Measurements from ENCODE around the gene DEK. TPM values are rescaled to one million over a fixed set of nuclear protein-coding genes. Genes with fewer than 3 reads are reported as not detected.
"Not testable (repeated sequence)": the region's sequence is repeated elsewhere in the genome, so short reads cannot be mapped to it uniquely, and the experiment has no call there.

The DEK gene, protein sequence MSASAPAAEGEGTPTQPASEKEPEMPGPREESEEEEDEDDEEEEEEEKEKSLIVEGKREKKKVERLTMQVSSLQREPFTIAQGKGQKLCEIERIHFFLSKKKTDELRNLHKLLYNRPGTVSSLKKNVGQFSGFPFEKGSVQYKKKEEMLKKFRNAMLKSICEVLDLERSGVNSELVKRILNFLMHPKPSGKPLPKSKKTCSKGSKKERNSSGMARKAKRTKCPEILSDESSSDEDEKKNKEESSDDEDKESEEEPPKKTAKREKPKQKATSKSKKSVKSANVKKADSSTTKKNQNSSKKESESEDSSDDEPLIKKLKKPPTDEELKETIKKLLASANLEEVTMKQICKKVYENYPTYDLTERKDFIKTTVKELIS
- total RNA-seq = 37.6 TPM
- long read RNA-seq, transcript DEK-202 (11 exons, 3,427 nt) = major isoform, 39 of 74 reads
- long read RNA-seq, partial matches to known transcripts = 30 of 74 reads
- long read RNA-seq, other reads (novel, unspliced or antisense) = 5 of 74 reads

DNA sequence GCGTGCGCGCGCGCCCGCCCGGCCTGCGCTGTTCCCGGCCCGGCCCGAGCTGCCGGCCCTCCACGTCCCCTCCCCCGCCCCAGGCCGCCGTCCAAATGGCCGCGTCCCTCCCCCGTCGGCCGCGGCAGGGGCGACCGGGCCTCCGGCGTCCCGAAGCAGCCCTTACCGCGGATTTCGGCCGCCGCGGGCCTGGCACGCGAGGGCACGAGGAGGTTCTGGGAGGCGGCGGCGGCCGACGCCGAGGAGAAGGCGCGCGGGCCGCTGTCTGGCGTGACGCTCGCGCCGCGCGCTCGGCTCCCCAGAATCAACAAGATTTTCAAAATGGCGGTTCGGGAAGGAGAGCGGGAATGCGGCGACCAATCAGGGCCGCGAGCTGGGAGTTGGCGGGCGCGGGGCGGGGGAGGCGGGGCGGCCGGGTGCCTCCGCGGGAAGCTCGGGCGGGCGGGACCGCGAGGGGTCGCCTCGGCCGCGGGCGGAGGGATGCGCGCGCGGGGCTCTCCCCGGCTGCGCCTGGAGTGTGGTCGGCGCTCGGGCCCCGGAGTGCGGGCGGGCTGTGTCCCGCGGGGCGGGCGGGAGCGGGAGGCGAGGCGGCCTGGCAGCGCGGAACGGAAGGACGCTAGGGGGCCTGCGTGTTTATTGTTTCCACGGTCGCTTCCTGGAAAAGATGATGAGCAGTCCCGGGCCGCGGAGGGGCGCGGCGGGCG is at the start of gene DEK:
DEK (minus strand) TSS at position 312 of the 704 bp plus-strand sequence. CDS start 543 bp downstream, outside the sequence.
- DNase-seq (ENCODE audit: low spot score) = peak; percentile 94
- intact Hi-C loops (cut with DNase I) = loop anchor here (10.0 kb wide), 1 partner anchor 110 kb away; the partner anchor contains the start of genes KDM1B and TPMT

DNA sequence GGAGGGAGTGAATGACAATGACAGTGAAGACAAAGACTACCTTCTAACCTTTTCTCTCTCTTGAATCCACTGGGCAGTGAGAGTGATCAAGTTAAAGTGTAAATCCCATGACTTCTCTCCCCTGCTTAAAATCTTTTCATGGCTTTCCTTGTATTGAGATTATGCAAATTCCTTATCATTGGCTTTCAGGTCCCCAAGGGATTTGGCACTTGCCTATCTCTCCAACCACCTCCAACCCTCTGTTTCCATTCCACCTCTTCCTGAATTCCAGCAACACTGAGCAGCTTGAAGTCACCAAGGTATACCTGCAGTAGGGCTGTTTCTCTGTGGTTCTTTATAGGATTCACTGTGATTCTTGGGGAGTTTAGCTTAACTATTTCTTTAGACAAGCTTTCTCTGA is 48.0 kb upstream of the DEK start:
- intact Hi-C loops (cut with DNase I) = no loop called here
- DNase-seq (ENCODE audit: low spot score) = no peak

DNA sequence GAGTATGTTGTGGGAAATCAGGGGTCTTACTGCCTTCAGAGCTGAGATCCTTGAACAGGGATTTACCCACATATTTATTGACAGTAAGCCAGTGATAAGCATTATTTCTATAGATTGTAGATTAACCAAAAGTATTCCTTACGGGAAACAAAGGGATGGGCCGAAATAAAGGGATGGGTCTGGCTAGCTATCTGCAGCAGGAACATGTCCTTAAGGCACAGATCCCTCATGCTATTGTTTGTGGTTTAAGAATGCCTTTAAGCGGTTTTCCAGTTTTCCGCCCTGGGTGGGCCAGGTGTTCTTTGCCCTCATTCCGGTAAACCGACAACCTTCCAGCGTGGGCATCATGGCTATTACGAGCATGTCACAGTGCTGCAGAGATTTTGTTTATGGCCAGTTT is 45.7 kb upstream of the DEK start:
- intact Hi-C loops (cut with DNase I); DNase-seq (ENCODE audit: low spot score): not testable (repeated sequence)

DNA sequence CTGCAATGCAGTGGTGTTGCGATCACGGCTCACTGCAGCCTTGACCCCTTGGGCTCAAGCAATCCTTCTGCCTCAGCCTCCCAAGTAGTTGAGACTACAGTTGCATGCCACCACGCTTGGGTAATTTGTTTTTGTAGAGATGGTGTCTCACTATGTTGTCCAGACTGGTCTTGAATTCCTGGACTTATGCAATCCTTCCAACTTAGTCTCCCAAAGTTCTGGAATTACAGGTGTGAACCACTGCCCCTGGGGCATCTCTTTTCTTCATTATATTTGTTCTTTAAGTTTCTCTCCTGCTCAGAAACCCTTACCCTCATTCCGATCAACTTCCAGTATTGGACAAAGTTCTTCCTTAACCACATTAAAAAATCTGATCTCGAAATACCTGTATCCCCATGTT is 44.7 kb upstream of the DEK start:
- intact Hi-C loops (cut with DNase I) = no loop called here
- no peak for DNase-seq (ENCODE audit: low spot score)

DNA sequence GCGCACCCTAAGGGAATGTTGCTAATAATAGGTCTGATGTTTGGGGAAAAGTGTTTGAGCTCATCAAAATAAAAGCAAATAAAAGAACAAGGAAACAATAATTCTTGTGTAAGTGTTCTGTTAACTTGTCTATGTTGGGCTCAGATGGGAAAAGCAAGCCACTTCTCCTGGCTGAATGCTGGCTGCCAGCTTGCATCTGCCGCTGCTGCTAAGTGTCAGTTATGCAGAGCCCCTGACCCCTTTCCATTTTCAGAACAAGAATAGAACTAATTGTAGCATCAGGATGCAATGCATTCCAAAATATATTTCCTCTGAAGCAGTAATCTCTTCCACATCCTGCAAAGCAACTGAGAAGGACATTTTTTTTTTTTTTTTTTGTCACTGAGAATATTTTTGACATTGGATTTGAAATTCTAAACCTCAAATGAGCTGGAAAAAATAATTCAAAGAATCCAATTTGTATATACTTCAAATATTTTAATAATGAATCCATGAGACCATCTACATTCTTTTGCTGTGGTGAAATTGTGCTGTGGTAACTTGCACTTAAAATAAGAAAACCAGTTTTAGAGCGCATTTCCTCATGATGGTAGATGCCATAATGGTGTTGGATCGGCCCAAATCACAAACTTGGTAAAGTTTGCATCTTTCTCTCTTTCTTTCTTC is 43.9 kb upstream of the DEK start:
- no peak for DNase-seq (ENCODE audit: low spot score)
- intact Hi-C loops (cut with DNase I) = no loop called here

DNA sequence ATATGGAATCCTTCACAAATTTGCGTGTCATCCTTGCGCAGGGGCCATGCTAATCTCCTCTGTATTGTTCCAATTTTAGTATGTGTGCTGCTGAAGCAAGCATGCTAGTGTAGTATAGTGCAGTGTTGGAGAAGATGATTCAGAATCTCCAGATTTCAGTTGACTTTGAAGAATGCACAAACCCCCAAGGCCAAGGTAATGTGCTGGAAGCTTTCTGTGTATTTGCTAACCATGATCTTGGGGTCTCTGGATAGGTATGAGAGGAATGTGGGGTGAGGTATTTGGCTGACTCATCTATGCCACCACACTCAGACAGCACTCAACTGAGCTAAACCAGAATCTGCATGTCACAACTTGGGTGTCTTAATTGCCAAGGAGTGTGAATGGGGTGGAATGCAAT is 42.6 kb upstream of the DEK start:
- intact Hi-C loops (cut with DNase I) = no loop called here
- DNase-seq (ENCODE audit: low spot score) = no peak

DNA sequence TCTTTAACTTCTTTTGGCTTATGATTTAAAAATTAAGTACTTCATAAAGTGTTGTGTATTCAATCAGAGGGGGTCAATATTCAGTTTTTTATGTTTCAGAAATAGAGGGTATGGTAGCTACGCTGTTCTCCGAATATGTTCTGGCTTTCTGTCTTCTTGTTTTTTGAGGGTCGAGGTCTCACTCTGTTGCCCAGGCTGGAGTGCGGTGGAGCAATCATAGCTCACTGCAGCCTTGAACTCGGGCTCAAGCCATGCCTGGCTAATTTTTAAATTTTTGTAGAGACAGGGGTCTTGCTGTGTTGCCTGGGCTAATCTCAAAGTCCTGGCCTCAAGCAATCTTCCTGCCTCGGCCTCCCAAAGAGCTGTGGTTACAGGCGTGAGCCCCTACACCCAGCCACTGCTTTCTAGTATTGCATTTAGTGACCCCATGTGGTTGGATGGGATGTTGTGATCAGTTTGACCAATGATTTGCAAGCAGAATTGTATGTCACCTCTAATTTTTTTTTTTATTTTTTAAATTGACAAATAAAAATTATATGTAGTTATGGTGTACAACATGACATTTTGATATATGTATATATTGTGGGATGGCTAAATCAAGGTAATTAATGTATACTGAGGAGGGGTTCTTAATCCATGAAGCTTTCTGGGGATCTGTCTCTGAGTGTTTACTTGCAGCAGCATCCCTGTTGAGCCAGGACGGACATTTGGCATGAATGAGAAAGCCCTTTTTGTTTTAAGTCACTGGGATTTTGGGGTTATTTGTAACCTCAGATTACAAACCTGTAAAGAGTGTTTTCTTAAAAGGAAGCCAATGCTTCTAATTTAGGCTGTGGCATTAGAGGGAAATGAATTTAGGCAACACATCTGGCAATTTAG is 38.5 kb upstream of the DEK start:
- intact Hi-C loops (cut with DNase I) = no loop called here
- no peak for DNase-seq (ENCODE audit: low spot score)

DNA sequence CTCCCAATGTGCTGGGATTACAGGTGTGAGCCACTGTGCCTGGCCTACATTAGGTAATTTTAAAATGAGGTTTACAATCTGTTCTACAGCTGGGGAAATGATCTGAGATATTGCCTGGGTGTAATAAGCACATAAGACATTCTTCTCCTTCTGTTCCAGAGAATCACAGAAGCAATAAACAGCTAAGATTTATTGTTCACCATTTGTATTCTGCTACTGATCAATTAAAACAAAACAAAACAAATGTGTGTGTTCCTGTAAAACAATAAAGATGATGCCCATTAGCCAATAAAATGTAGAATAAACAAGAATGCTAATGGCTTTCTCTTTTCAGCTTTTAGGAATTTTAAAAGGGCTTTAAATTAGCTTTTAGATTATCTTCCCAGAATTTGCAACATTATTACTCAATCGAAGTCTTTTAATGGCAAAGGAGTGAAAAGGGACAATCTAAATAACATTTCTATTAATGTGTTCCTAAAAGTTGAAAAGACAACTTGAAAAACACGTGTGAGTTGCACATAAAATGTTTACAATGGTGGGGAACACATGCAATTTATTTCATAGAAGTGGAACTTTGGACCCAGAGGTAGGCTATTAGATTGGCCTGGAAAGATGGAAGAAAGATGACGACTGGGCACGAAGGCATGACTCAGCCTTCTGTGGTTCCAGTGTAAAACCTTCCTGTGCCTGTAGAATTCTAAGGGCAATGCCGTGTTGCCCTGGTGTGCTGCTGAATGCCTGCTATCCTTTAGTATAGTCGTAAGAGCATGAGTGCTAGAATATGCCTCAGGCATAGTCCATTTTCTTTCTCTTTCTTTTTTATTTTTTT is 29.0 kb upstream of the DEK start:
- DNase-seq (ENCODE audit: low spot score) = no peak
- intact Hi-C loops (cut with DNase I) = no loop called here

DNA sequence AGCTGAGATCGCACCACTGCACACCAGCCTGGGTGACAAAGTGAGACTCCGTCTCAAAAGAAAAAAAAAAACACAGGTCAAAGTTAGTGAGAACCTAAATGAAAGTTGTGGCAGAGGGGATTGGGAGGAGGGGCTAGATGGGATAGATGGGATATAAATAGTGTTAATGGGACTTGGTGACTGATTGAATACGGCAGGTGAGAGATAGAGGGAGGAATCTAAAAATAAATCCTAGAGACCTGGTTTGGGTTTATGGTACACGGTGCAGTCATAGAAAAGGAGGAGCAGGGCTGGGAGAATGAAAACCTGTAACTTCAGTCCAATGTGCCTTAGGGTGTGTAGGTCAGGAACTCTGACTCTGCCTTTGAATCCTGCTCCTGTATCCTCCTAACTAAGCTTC is 25.0 kb upstream of the DEK start:
- DNase-seq (ENCODE audit: low spot score) = no peak
- intact Hi-C loops (cut with DNase I) = no loop called here

DNA sequence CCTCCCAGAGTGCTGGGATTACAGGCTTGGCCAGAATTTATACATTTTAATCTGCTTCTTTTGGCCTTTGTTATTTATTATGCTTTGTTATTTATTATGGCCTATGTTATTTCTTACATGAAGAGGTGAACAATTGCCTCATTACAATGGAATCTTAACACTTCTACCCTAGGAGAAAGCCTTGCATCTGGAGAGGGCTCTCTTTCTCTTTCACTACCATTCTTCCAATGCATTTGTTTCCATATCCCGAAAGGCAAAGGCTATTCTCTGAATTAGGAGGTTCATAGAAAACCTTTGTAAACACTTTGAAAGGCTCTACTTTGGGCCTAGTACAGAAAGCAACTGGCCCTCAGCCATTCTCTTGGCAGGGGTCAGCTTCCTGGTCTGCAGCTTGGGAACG is 19.9 kb upstream of the DEK start:
- intact Hi-C loops (cut with DNase I) = no loop called here
- no peak for DNase-seq (ENCODE audit: low spot score)

DNA sequence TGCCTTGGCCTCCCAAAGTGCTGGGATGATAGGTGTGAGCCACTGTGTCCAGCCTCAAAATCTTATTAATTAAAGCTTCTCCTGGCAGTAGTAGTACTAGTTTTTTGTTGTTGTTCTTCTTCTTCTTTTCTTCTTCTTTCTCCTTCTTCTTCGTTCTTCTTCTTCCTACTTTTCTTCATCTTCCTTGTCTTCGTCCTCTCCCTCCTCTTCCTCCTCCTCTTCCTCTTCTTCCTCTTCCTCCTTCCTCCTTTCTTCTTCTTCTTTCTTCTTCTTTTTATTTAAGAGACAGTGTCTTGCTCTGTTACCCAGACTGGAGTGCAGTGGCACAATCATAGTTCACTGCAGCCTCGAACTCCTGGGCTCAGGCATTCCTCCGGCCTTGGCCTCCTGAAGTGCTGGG is 17.2 kb upstream of the DEK start:
- intact Hi-C loops (cut with DNase I) = no loop called here
- DNase-seq (ENCODE audit: low spot score) = no peak

DNA sequence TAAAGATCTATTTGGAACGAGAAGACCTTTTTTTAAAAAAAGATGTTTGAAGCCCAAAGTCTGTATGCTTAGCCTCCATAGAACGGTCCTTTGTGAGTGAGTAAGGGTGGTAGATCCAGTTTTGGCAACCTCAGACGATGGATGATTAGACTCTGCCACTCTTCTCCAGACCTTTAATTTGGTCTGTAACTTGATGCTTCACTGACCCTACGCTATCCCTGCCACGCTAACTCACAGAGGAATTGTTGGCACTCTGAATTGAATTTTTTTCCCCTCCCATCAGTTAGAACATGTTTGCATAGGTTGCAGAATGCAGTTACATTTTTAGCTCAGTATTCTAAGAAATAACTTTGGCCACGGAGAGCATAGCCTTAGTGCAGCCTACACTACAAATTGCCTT is 15.8 kb upstream of the DEK start:
- no peak for DNase-seq (ENCODE audit: low spot score)
- intact Hi-C loops (cut with DNase I) = no loop called here

DNA sequence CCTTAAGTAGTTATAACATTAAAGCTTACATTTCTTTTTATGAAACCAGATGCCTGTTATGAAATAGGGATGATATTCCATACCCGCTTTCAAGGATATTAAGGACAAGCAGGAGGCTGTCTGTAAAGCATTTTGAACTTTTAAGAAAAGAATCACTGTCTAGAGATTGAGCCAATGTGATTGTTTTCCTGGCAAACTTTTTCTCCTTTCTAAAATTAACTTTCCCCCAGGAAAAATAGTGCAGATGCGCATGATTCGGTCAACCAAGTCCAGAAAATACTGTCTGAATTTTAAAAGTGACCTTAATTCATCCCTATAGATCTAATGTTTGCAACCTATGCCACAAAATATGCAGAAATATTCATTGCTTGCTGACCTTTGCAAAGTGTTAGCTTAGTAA is 15.1 kb upstream of the DEK start:
- DNase-seq (ENCODE audit: low spot score) = no peak
- intact Hi-C loops (cut with DNase I) = no loop called here

DNA sequence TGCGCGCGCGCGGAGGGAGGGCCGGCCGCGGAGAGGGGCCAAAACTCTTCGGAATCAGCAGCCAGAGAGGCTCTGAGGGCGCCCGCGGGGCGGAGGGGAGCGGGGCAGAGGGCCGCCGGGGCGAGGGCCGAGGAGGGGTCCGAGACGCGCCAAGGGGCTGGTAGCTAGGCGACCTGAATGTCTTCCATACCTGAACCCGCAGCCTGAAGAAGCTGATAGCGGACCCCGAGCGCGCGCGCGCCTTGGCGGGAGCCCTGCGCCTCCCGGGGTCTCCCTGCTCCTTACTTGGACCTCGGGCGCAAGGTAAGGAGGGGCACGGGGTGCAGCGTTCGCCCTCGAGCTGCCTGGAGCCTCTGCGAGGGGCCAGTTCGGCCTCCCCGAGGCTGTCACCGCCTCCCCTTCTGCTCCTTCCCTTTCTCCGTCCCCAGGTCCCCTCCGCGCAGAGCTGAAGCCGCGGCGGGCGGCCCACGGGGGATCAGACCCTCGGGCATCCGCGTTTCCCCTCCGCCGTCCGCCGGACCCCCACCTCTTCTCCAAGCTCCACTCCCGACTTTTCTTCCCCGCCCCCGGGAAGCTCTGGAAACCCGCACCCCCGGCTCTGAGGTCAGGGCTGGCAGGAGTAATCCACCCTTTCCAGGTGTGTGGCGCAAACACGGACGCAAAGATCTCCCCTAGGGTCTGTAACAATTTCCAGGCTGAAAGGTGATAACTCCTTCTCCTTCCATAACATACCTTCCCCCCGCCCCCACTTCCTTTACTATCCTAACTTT is 13.1 kb upstream of the DEK start:
- intact Hi-C loops (cut with DNase I) = no loop called here
- DNase-seq (ENCODE audit: low spot score) = no peak

DNA sequence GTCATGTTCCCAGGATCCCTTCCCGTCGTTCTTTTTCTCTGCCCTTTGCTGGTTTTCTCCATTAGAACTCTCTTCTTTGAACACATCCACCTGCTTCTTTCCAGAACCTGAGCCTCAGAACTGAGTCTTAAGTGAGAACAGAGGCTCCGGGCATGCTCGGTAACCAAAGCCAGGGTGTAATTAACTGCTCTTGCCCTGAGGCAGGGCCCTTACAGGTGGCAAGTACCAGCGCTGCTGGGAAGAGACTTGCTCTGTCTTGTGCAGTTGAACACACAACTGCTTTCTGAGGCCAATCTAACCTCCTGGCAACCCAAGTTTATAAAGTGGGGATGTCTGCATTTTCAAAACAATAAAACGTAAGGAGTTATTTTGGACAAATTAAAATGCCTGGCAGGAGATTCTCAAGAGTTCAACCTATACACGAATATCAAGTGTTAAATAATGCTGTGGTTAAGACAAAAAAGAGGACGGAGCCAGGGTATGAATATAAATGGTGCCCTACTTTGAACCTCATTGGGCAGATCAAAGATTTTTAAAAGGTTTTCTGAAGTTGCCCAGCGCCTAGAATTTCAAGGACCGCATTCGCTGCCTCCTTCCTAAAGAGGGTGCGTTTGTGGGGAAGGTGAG is 12.4 kb upstream of the DEK start:
- intact Hi-C loops (cut with DNase I) = no loop called here
- no peak for DNase-seq (ENCODE audit: low spot score)

DNA sequence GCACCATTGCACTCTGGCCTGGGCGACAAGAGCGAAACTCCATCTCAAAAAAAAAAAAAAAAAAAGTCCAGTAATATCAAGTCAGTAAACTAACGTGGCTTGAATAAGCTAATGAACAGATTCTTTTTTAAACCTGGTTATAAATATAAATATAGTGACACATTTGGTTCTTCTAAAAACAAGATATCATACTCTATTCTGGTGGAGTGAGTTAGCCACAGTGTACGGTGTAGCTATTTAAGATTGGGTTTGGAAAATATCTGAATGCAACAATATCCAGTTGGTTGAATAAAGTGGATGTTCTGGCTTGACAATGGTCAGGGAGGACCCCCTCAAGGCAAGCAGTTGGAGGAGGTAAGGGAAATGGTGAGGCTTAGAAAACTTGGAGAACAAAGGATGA is 5.9 kb upstream of the DEK start:
- intact Hi-C loops (cut with DNase I) = no loop called here
- no peak for DNase-seq (ENCODE audit: low spot score)

DNA sequence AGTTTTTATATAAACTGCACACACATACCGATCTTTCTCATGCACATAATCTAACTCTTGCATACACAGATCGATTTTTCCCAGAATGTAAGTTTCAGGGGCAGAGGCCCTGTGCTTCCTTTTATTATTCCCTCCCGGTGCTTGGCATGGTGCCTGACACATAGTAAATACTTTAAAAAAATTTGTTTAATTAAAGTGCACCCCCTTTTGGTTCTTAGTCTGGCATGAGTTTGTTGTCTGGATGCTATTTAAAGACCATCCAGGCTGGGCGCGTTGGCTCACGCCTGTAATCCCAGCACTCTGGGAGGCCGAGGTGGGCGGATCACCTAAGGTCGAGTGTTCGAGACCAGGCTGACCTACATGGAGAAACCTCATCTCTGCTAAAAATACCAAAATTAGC is 5.4 kb upstream of the DEK start:
- intact Hi-C loops (cut with DNase I) = loop anchor here (10.0 kb wide), 1 partner anchor 115 kb away; the partner anchor contains the start of genes KDM1B and TPMT
- DNase-seq (ENCODE audit: low spot score) = no peak

Data from cardiac septum (tissue), 1 donor.